ENCODE results near the gene PKNOX2.

PKNOX2 gene

GRCh38 chr11:125337836-125338834 is 173.6 kb downstream of the PKNOX2 start:
- no peak for DNase-seq (ENCODE audit: low read depth in 2 of 2)

GRCh38 chr11:125338886-125339811 is 174.6 kb downstream of the PKNOX2 start:
- no peak for DNase-seq (ENCODE audit: low read depth in 2 of 2)

DNA sequence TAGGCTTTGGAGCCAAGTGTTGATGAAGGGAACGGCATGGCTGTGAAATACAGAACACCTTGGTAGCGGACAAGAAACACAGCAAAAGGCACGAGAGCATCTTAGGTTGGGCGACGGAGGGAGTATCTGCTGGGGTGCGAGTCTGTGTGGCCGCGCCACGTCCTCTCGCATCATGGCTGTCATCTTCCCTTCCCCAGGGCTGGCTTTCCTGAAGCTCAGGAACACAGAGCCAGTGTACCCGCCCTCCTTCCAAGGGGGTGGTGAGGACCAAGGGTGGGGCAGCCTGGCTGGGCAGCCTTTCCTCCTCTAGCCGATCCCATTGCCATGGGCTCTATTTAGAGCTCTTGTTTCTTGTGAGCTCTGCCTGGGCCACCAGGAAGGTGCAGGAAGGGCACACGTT is 177.1 kb downstream of the PKNOX2 start:
- no peak for DNase-seq (ENCODE audit: low read depth in 2 of 2)

- no peak for DNase-seq (ENCODE audit: low read depth in 2 of 2)
Measured at GRCh38 chr11:125342281-125342930, 177.9 kb downstream of the PKNOX2 start.

GRCh38 chr11:125343086-125343717 is 178.7 kb downstream of the PKNOX2 start:
- DNase-seq (ENCODE audit: low read depth in 2 of 2), result no peak

GRCh38 chr11:125343718-125344131 is 179.2 kb downstream of the PKNOX2 start:
- no peak for DNase-seq (ENCODE audit: low read depth in 2 of 2)

GRCh38 chr11:125344846-125345420 is 180.4 kb downstream of the PKNOX2 start:
- no peak for DNase-seq (ENCODE audit: low read depth in 2 of 2)

GRCh38 chr11:125345421-125346178 is 181.0 kb downstream of the PKNOX2 start:
- DNase-seq (ENCODE audit: low read depth in 2 of 2), result peak in 1 of 2 donors; percentile 19

- DNase-seq (ENCODE audit: low read depth in 2 of 2), result no peak
Measured at GRCh38 chr11:125346179-125346530, 181.6 kb downstream of the PKNOX2 start.

GRCh38 chr11:125346565-125347260 is 182.2 kb downstream of the PKNOX2 start:
- DNase-seq (ENCODE audit: low read depth in 2 of 2), result no peak

DNA sequence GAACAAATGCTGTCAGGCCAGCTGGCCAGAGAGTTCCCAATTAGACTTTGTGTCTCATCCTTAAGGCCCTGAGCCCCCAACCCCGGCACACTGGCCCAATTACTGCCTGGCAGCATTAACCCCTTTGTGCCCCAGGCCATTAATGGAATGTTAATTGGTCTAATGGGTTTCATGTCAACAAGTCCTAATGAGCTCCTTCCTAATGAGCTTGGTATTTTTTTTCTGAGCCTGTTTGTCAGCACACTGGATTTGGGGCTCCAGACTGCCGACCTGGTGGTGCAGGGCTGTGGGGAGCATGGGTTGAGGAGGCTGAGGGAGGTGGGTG is 182.7 kb downstream of the PKNOX2 start:
- DNase-seq (ENCODE audit: low read depth in 2 of 2), result no peak

- no peak for DNase-seq (ENCODE audit: low read depth in 2 of 2)
Measured at GRCh38 chr11:125348141-125348651, 183.6 kb downstream of the PKNOX2 start.

DNA sequence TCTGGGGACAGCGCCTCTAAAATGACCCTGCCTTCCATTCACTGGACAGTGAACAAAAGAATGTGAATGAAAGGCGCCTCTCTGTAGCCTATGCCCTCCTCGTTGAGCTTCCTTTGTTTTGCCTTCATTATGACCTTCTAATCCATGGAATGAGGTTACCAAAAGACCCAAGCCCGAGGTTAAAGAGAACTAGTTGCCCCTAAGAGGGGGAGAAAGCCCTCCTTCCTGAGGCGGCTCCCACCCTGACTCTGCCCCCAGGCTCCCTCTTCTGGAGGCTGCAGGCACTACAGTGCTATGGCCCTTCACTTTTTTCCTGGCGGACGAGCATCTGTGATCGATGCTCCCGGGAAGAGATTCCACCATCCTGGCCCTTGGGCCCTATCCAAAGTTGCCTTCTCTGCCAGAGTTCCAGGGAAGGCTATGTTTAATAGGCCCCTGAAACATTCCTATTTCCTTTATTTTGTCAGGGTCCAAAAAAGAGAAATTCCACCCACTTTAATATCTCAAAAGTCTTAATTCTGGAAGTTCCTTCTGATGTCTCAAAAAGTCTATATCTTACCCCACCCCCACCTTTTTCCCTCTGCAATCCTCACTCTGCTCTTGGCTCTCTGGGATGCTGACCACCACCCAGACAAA is 184.2 kb downstream of the PKNOX2 start:
- peak in 1 of 2 donors; percentile 13 for DNase-seq (ENCODE audit: low read depth in 2 of 2)

GRCh38 chr11:125350206-125351032 is 185.9 kb downstream of the PKNOX2 start:
- no peak for DNase-seq (ENCODE audit: low read depth in 2 of 2)

GRCh38 chr11:125351033-125351867 is 186.7 kb downstream of the PKNOX2 start:
- DNase-seq (ENCODE audit: low read depth in 2 of 2), result no peak

GRCh38 chr11:125351868-125352250 is 187.3 kb downstream of the PKNOX2 start:
- DNase-seq (ENCODE audit: low read depth in 2 of 2), result no peak

- DNase-seq (ENCODE audit: low read depth in 2 of 2), result no peak
Measured at GRCh38 chr11:125356797-125357196, 192.2 kb downstream of the PKNOX2 start.
